PFSK-1 (cell line): Measurements from ENCODE around the gene UGT1A1.

Experiments used
- FOXP2 ChIP-seq: optimal IDR thresholded peaks from 2 replicates; pipeline ENCODE3; 2011; ENCODE audit warnings: borderline replicate concordance, control low read depth, inconsistent platforms; ENCODE audit not compliant: insufficient read depth; ENCODE audit errors: extremely low read length, extremely low read depth
- POLR2AphosphoS5 ChIP-seq: IDR thresholded peaks from 2 replicates; pipeline ENCODE4 v1.6.1; 2012; ENCODE audit warnings: low read depth, mild to moderate bottlenecking, control low read depth, low read length, moderate library complexity
- SIN3A ChIP-seq: IDR thresholded peaks from 2 replicates; pipeline ENCODE4 v1.6.1; 2012; ENCODE audit warnings: mild to moderate bottlenecking, low read length, moderate library complexity, borderline replicate concordance; ENCODE audit not compliant: insufficient read depth
- TAF1 ChIP-seq: IDR thresholded peaks from 2 replicates; pipeline ENCODE4 v1.6.1; 2012; ENCODE audit warnings: low read length, control low read depth, borderline replicate concordance; ENCODE audit not compliant: insufficient read depth
- TF ChIP-seq, protein P1 (sequence below), 2 experiments: IDR thresholded peaks; 2 replicates each; pipeline versions ENCODE4 v1.6.1 to v1.8.0; 2011 to 2012; ENCODE audit warnings: low read depth in 2 of 2, low read length in 2 of 2, control low read depth in 1 of 2, inconsistent platforms in 1 of 2, mild to moderate bottlenecking in 1 of 2, moderate library complexity in 1 of 2; ENCODE audit not compliant: insufficient read depth in 1 of 2

UGT1A1 gene

DNA sequence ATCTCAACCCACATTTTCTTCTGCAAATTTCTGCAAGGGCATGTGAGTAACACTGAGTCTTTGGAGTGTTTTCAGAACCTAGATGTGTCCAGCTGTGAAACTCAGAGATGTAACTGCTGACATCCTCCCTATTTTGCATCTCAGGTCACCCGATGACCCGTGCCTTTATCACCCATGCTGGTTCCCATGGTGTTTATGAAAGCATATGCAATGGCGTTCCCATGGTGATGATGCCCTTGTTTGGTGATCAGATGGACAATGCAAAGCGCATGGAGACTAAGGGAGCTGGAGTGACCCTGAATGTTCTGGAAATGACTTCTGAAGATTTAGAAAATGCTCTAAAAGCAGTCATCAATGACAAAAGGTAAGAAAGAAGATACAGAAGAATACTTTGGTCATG is 8.0 kb downstream of the UGT1A1 start:
- TF ChIP-seq SIN3A = no peak
- TF ChIP-seq, protein P1, sequence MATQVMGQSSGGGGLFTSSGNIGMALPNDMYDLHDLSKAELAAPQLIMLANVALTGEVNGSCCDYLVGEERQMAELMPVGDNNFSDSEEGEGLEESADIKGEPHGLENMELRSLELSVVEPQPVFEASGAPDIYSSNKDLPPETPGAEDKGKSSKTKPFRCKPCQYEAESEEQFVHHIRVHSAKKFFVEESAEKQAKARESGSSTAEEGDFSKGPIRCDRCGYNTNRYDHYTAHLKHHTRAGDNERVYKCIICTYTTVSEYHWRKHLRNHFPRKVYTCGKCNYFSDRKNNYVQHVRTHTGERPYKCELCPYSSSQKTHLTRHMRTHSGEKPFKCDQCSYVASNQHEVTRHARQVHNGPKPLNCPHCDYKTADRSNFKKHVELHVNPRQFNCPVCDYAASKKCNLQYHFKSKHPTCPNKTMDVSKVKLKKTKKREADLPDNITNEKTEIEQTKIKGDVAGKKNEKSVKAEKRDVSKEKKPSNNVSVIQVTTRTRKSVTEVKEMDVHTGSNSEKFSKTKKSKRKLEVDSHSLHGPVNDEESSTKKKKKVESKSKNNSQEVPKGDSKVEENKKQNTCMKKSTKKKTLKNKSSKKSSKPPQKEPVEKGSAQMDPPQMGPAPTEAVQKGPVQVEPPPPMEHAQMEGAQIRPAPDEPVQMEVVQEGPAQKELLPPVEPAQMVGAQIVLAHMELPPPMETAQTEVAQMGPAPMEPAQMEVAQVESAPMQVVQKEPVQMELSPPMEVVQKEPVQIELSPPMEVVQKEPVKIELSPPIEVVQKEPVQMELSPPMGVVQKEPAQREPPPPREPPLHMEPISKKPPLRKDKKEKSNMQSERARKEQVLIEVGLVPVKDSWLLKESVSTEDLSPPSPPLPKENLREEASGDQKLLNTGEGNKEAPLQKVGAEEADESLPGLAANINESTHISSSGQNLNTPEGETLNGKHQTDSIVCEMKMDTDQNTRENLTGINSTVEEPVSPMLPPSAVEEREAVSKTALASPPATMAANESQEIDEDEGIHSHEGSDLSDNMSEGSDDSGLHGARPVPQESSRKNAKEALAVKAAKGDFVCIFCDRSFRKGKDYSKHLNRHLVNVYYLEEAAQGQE (IDR thresholded peaks at IDR 0.05; ENCODE audit: insufficient read depth in 1 of 2, low read depth in 2 of 2, low read length in 2 of 2) = no peak
- TF ChIP-seq POLR2AphosphoS5 = no peak
- no peak for TF ChIP-seq FOXP2
- no peak for TF ChIP-seq TAF1

DNA sequence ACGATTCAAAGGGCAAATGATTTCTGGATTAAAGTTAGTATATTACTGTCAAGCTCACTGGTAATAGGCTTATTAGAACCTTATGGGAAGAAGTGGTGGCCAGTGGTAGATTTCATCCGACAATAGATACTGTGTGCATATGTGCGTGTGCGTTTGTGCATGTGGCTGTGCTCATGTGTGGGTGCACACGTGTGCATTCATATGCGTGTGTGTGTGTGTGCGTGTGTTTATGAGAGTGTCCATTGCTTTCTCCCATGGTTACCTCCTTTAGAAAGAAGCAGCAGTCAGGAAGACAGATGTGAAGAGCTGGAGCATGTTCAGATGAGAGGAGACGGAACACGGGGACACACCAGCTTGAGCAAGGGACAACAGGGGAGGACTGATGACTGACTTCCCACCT is 9.2 kb downstream of the UGT1A1 start:
- TF ChIP-seq, protein P1 (IDR thresholded peaks at IDR 0.05; ENCODE audit: insufficient read depth in 1 of 2, low read depth in 2 of 2, low read length in 2 of 2) = no peak
- TF ChIP-seq POLR2AphosphoS5 = no peak
- TF ChIP-seq SIN3A = no peak
- no peak for TF ChIP-seq TAF1
- TF ChIP-seq FOXP2 = no peak

DNA sequence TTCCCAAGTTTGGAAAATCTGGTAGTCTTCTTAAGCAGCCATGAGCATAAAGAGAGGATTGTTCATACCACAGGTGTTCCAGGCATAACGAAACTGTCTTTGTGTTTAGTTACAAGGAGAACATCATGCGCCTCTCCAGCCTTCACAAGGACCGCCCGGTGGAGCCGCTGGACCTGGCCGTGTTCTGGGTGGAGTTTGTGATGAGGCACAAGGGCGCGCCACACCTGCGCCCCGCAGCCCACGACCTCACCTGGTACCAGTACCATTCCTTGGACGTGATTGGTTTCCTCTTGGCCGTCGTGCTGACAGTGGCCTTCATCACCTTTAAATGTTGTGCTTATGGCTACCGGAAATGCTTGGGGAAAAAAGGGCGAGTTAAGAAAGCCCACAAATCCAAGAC is 12.1 kb downstream of the UGT1A1 start:
- TF ChIP-seq SIN3A (no peak), FOXP2 (no peak), POLR2AphosphoS5 (no peak), TAF1 (no peak)
- TF ChIP-seq, protein P1 (IDR thresholded peaks at IDR 0.05; ENCODE audit: insufficient read depth in 1 of 2, low read depth in 2 of 2, low read length in 2 of 2) = no peak

DNA sequence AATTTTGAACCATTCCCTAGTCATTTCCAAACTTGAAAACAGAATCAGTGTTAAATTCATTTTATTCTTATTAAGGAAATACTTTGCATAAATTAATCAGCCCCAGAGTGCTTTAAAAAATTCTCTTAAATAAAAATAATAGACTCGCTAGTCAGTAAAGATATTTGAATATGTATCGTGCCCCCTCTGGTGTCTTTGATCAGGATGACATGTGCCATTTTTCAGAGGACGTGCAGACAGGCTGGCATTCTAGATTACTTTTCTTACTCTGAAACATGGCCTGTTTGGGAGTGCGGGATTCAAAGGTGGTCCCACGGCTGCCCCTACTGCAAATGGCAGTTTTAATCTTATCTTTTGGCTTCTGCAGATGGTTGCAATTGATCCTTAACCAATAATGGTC is 12.5 kb downstream of the UGT1A1 start:
- TF ChIP-seq FOXP2 (no peak), POLR2AphosphoS5 (no peak), SIN3A (no peak), TAF1 (no peak)
- TF ChIP-seq, protein P1 (IDR thresholded peaks at IDR 0.05; ENCODE audit: insufficient read depth in 1 of 2, low read depth in 2 of 2, low read length in 2 of 2) = no peak

DNA sequence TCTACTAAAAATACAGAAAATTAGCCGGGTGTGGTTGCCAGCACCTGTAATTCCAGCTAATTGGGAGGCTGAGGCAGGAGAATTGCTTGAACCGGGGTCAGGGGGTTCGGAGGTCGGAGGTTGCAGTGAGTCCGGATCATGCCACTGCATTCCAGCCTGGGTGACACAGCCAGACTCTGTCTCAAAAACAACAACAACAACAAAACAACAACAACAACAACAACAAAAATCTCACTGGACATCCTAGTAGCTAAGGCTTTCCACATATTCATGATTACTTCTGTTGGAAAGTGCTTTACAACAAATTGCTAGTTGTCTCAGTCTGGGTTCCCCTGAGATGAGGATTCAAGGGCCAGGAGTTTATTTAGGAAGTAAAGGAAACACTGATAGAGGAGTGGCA is 13.8 kb downstream of the UGT1A1 start:
- TF ChIP-seq SIN3A = no peak
- TF ChIP-seq FOXP2 = no peak
- no peak for TF ChIP-seq TAF1
- no peak for TF ChIP-seq POLR2AphosphoS5
- TF ChIP-seq, protein P1 (IDR thresholded peaks at IDR 0.05; ENCODE audit: insufficient read depth in 1 of 2, low read depth in 2 of 2, low read length in 2 of 2) = no peak
